Spleen (tissue), 7 donors: ENCODE data around the gene LRRC8E.

Experiments used
- POLR2A ChIP-seq, 3 donors: fragments of 450-650 bp; IDR thresholded peaks; one replicate each; pipeline ENCODE4 v1.5.1; 2017; ENCODE audit warnings: antibody characterized with exemption in 3 of 3, mild to moderate bottlenecking in 1 of 3
- POLR2AphosphoS5 ChIP-seq, 3 donors: sonication (generic); formaldehyde crosslinking; IDR thresholded peaks; one replicate each; pipeline ENCODE4 v1.5.1; 2017; ENCODE audit warnings: antibody characterized with exemption in 3 of 3
- TF ChIP-seq, protein P1 (sequence below), 11 experiments: fragments of 200-600 bp in 7 of 11; fragments of 450-650 bp in 4 of 11; sonication (generic) in 4 of 11; IDR thresholded peaks in 8 of 11; conservative IDR thresholded peaks in 3 of 11; 1 replicate in 7 of 11; 2 replicates in 4 of 11; pipeline versions ENCODE4 v1.4.0 to v1.8.0; 2016 to 2021; ENCODE audit warnings: antibody characterized with exemption in 11 of 11, inconsistent platforms in 4 of 11, mild to moderate bottlenecking in 1 of 11
- donor health status: DM: no; HTN: no; CAD: no; lungs with moderate emphysema.
- donor health status: DM: no; HTN: no; CAD: no.
- donor health status: DM: no; HTN: no; CAD: no.

DNA sequence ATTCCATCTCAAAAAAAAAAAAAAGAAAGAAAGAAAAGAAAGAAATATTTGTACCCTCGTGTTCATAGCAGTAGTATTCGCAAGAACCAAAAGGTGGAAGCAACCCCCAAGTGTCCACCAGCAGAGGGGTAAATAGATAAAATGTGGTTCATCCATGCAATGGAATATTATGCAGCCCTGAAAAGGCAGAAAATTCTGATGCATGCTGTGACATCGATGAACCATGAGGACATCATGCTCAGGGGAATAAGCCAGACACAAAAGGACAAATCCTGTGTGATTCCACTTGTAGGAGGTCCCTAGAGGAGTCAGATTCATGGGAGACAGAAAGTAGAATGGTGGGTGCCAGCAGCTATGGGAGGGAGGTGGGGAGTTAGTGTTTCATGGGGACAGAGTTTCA lies 6.4 kb upstream of the LRRC8E start:
- TF ChIP-seq, protein P1, sequence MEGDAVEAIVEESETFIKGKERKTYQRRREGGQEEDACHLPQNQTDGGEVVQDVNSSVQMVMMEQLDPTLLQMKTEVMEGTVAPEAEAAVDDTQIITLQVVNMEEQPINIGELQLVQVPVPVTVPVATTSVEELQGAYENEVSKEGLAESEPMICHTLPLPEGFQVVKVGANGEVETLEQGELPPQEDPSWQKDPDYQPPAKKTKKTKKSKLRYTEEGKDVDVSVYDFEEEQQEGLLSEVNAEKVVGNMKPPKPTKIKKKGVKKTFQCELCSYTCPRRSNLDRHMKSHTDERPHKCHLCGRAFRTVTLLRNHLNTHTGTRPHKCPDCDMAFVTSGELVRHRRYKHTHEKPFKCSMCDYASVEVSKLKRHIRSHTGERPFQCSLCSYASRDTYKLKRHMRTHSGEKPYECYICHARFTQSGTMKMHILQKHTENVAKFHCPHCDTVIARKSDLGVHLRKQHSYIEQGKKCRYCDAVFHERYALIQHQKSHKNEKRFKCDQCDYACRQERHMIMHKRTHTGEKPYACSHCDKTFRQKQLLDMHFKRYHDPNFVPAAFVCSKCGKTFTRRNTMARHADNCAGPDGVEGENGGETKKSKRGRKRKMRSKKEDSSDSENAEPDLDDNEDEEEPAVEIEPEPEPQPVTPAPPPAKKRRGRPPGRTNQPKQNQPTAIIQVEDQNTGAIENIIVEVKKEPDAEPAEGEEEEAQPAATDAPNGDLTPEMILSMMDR (IDR thresholded peaks at IDR 0.05 in 8 of 11, conservative IDR thresholded peaks at IDR 0.05 in 3 of 11) = no peak
- TF ChIP-seq POLR2A (IDR thresholded peaks at IDR 0.05) (no peak), POLR2AphosphoS5 (IDR thresholded peaks at IDR 0.05) (no peak)
